ENCODE data around the gene ITPR3. TPM values are rescaled to one million over a fixed set of nuclear protein-coding genes. Genes with fewer than 3 reads are reported as not detected.

ITPR3 gene
- total and polyA plus RNA-seq, 4 donors: 0.49 to 2.8 (median 0.71) TPM

- no peak for TF ChIP-seq TAF1 (conservative IDR thresholded peaks at IDR 0.05)
Observed at GRCh38 chr6:33699739-33700138, 78.6 kb downstream of the ITPR3 start (continued).

GRCh38 chr6:33700391-33701050, 79.4 kb downstream of the ITPR3 start:
- Histone ChIP-seq H3K27me3 (ENCODE audit: control insufficient read depth in 4 of 4, insufficient read depth in 4 of 4, low read length in 3 of 4) (no peaks in the 10 kb centered on the region), H3K27ac (ENCODE audit: low read depth in 1 of 2, low read length in 2 of 2) (no peak overlapping the region), H3K4me1 (ENCODE audit: control insufficient read depth in 4 of 4, insufficient read depth in 4 of 4, low read length in 3 of 4) (peaks cover 0 to 10% (median 0%) of the 10 kb centered on the region in 4 donors), H3K9me3 (ENCODE audit: control insufficient read depth in 4 of 4, low read length in 3 of 4) (no peaks in the 10 kb centered on the region), H3K4me3 (ENCODE audit: low read depth in 1 of 3, low read length in 3 of 3) (no peak overlapping the region), H3K36me3 (ENCODE audit: control insufficient read depth in 4 of 4, insufficient read depth in 3 of 4, low read depth in 1 of 4, low read length in 3 of 4) (peaks cover 0 to 15% (median 5%) of the 10 kb centered on the region in 4 donors), H3K9ac (ENCODE audit: low read depth in 1 of 2, low read length in 2 of 2) (no peak overlapping the region)
- peak; percentile 57 for DNase-seq (ENCODE audit: low spot score)
- TF ChIP-seq CTCF (IDR thresholded peaks at IDR 0.05; ENCODE audit: low read depth, low read length, missing input control) (peak; percentile 27), RAD21 (IDR thresholded peaks at IDR 0.05) (peak; percentile 46 to 72), NR2F2 (IDR thresholded peaks at IDR 0.05) (no peak), YY1 (IDR thresholded peaks at IDR 0.05) (no peak), GABPA (IDR thresholded peaks at IDR 0.05 in 1 of 2, conservative IDR thresholded peaks at IDR 0.05 in 1 of 2) (no peak)
- WGBS: 63% methylated on average over 10 of the region's 10 CpGs

GRCh38 chr6:33702345-33702977, 81.3 kb downstream of the ITPR3 start:
- Histone ChIP-seq H3K27ac (ENCODE audit: low read depth in 1 of 2, low read length in 2 of 2) (no peak overlapping the region), H3K4me1 (ENCODE audit: control insufficient read depth in 4 of 4, insufficient read depth in 4 of 4, low read length in 3 of 4) (peaks cover 0 to 4% (median 0%) of the 10 kb centered on the region in 4 donors), H3K4me3 (ENCODE audit: low read depth in 1 of 3, low read length in 3 of 3) (no peak overlapping the region), H3K27me3 (ENCODE audit: control insufficient read depth in 4 of 4, insufficient read depth in 4 of 4, low read length in 3 of 4) (no peaks in the 10 kb centered on the region), H3K9me3 (ENCODE audit: control insufficient read depth in 4 of 4, low read length in 3 of 4) (no peaks in the 10 kb centered on the region), H3K9ac (ENCODE audit: low read depth in 1 of 2, low read length in 2 of 2) (no peak overlapping the region), H3K36me3 (ENCODE audit: control insufficient read depth in 4 of 4, insufficient read depth in 3 of 4, low read depth in 1 of 4, low read length in 3 of 4) (peaks cover 0 to 10% (median 5%) of the 10 kb centered on the region in 4 donors)
- TF ChIP-seq RAD21 (IDR thresholded peaks at IDR 0.05): peak; percentile 45 to 53
- TF ChIP-seq MAX (IDR thresholded peaks at IDR 0.05): no peak
- TF ChIP-seq CTCF (IDR thresholded peaks at IDR 0.05; ENCODE audit: low read depth, low read length, missing input control): peak; percentile 42
- DNase-seq (ENCODE audit: low spot score): no peak
- WGBS: 93% methylated on average over 1 of the region's 1 CpG
